Heart right ventricle (tissue), 16 donors: ENCODE data around the gene CHID1. TPM values are rescaled to one million over a fixed set of nuclear protein-coding genes. Genes with fewer than 3 reads are reported as not detected.

Experiments
- ATAC-seq, 8 donors: fragments of 200-7000 bp; cut with Tn5 transposase; one replicate each; pipeline ENCODE4 v1.9.1; 2020; ENCODE audit warnings: mild to moderate bottlenecking in 8 of 8, moderate library complexity in 8 of 8, moderate number of reproducible peaks in 1 of 8
- DNase-seq, 2 donors: peaks; one replicate each; pipeline ENCODE4 v3.0.0-alpha.2; 2020
- H3K27ac ChIP-seq, 10 donors: fragments of 200-600 bp; sonication (generic) in 2 of 10; one replicate each; pipeline versions ENCODE4 v1.5.0 to v1.8.0; 2020 to 2022; ENCODE audit warnings: mild to moderate bottlenecking in 3 of 10
- H3K27me3 ChIP-seq, 7 donors: fragments of 200-600 bp; one replicate each; pipeline ENCODE4 v1.8.0; 2021 to 2022; ENCODE audit warnings: mild to moderate bottlenecking in 2 of 7
- H3K36me3 ChIP-seq, 9 donors: fragments of 200-600 bp; sonication (generic) in 1 of 9; one replicate each; pipeline versions ENCODE4 v1.5.0 to v1.8.0; 2020 to 2022; ENCODE audit warnings: mild to moderate bottlenecking in 2 of 9
- H3K4me1 ChIP-seq, 9 donors: fragments of 200-600 bp; sonication (generic) in 1 of 9; one replicate each; pipeline versions ENCODE4 v1.5.0 to v1.8.0; 2020 to 2022; ENCODE audit warnings: mild to moderate bottlenecking in 4 of 9
- H3K4me3 ChIP-seq, 10 donors: fragments of 200-600 bp; sonication (generic) in 2 of 10; one replicate each; pipeline versions ENCODE4 v1.5.0 to v1.8.0; 2020 to 2022; ENCODE audit warnings: mild to moderate bottlenecking in 7 of 10, moderate library complexity in 2 of 10
- H3K9me3 ChIP-seq, 11 donors: fragments of 200-600 bp in 10 of 11; sonication (generic) in 2 of 11; one replicate each; pipeline versions ENCODE4 v1.5.0 to v1.8.0; 2013 to 2022; ENCODE audit warnings: mild to moderate bottlenecking in 2 of 11, control low read depth in 1 of 11, moderate library complexity in 1 of 11
- CTCF ChIP-seq, 9 donors: fragments of 200-600 bp; sonication (generic) in 2 of 9; IDR thresholded peaks; one replicate each; pipeline versions ENCODE4 v1.5.0 to v1.8.0; 2021 to 2022; ENCODE audit warnings: antibody characterized with exemption in 9 of 9, mild to moderate bottlenecking in 5 of 9, moderate library complexity in 1 of 9
- WGBS, 2 donors: extraction: QIAGEN DNeasy Blood & Tissue Kit; methylation state at CpG; one replicate each; pipeline ENCODE4 v1.1.7; 2013; ENCODE audit warnings: inconsistent platforms in 1 of 2; 5-methylcytosine and 5-hydroxymethylcytosine counted together
- intact Hi-C, 10 donors: fragments of 100-400 bp; cut with DNase I; formaldehyde crosslinking; loops; one replicate each; pipeline versions ENCODE4 v1.11.1 to v1.14.2; 2022
- polyA plus RNA-seq, 2 donors: library from polyadenylated mRNA; stranded (reverse); fragments of 200-250 nt; gene quantifications; one replicate each; pipeline ENCODE4 v1.2.3, GENCODE V29; 2013
- total RNA-seq, 10 donors: library from RNA; stranded (reverse); fragmentation: NEBNext Ultra II Directional in 3 of 10; extraction: Animal tissue kit (Norgen Biotek cat#: 25700) in 3 of 10; gene quantifications; one replicate each; pipeline versions ENCODE4 v1.2.1 to v1.2.4, GENCODE V29; 2021 to 2023
- donor health status: Arrhythmogenic right ventricular cardiomyopathy.
- donor health status: ischemic (EF 13 %, LVEDD 7.1; RV severe dilation, severe dysfunction).
- donor health status: healthy with polysubstance abuse.
- donor health status: DM: no; HTN: yes; CAD: no.
- donor health status: DM: no; HTN: no; CAD: no.
- donor health status: ischemic (EF 25% LVEDD 6.9; RV normal size, moderate dysfunction).
- donor health status: ischemic (EF 25% LVEDD 5.7; RV mildly dilated, moderate dysfunction).
- donor health status: healthy.
- donor health status: DM: yes; HTN: yes; CAD: no.
- donor health status: Ischemic cardiomyopathy.
- donor health status: ischemic (EF 35%, LVEDD 5.7; RV mildly dilated, moderate dysfunction).
- donor health status: nonischemic (EF 11% LVEDD 7.7; RV severe dilation, severe dysfunction).
- donor health status: DM: yes; HTN: yes; CAD: no.
- donor health status: PGD.
- donor health status: ischemic (EF 29% LVEDD 5.4; RV normal size, mild dysfunction).
- donor health status: nonischemic (EF 23%, LVEDD 6.1; RV moderate dilation, normal function).

Gene CHID1
- total and polyA plus RNA-seq, 12 donors, result 40.1 to 75.2 (median 57.5) TPM

DNA sequence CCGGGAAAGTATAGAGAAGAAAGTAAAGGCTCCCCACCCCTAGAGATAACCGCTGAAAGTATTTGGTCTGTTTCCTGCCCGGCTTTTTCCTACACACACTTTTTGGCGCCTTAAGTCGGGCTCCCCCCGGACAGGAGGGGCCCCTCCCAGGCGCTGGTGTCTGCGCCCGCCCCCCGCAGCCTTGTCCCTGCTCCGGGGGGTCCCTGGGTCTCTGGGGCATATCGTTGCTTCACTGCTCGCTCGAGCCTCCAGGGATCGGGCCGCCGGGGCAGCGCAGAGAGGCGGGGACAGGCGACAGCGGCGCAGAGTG is 83.8 kb downstream of the CHID1 start:
- H3K27me3 ChIP-seq, result peaks cover 0 to 56% (median 0%) of the 10 kb centered on the region in 7 donors
- H3K27ac ChIP-seq, result peak overlapping the region; percentile 72 to 90 (median 86)
- peaks cover 36 to 88% (median 67%) of the 10 kb centered on the region in 9 donors for H3K4me1 ChIP-seq
- H3K36me3 ChIP-seq, result peaks cover 0 to 42% (median 20%) of the 10 kb centered on the region in 9 donors
- peak overlapping the region; percentile 24 to 69 (median 58) for H3K4me3 ChIP-seq
- WGBS, 2 donors, result 1 to 4% methylated on average over 21 to 22 of the region's 22 CpGs
- peak in 2 of 8 donors; percentile 1 to 3 for ATAC-seq
- no peak for TF ChIP-seq CTCF (IDR thresholded peaks at IDR 0.05)
- DNase-seq, result no peak
- no peaks in the 10 kb centered on the region for H3K9me3 ChIP-seq
- intact Hi-C loops, result no loop called here

- H3K27me3 ChIP-seq, result peaks cover 0 to 50% (median 0%) of the 10 kb centered on the region in 7 donors
- peak overlapping the region in 8 of 10 donors; percentile 72 to 90 (median 88) for H3K27ac ChIP-seq
Observed at GRCh38 chr11:826227-826621, 84.4 kb downstream of the CHID1 start.

DNA sequence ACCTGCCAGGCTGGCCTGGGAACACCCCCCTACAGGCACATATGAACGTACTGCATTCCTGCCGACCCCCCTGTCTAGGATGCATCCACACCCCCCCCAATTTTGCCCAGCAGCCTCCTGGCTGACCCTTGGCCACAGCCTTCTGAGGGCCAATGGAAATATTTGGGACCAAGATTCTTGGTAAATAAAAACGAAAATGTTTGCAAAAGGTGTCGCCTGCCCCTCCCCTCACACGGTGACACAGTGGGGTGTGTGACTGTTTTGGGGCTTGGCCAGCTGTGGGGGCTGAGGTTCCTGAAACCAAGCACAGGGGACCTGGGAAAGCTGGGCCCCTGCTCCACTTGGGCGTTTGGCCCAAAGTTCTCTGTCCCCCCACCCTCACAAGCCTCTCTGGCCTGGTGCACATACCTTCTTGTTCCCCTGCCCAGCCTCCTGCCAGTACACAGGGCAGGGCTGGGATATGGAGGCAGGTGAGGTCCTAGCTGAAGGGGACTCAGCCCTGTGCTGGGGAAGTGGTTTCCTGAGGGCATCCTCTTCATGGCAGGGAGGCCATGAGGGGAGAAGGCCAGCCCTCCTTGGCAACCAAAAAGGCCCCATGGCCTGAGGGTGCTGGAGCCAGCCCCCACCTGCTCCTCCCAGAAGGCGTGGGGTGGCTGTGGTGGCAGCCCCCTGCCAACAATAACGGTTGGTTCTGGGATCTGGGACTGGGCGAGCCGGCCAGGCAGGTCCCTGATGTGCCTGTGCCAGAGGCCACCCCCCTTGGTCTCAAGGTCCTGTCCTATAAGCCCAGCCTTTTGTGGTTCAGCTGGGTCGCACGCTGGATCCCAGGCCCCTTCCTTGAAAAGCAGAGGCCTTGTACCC is 85.0 kb downstream of the CHID1 start:
- TF ChIP-seq CTCF (IDR thresholded peaks at IDR 0.05), result no peak
- Histone ChIP-seq H3K27ac (peak overlapping the region in 5 of 10 donors; percentile 85 to 90 (median 89)), H3K9me3 (no peaks in the 10 kb centered on the region), H3K36me3 (peaks cover 0 to 46% (median 20%) of the 10 kb centered on the region in 9 donors), H3K4me3 (no peak overlapping the region), H3K27me3 (peaks cover 0 to 44% (median 0%) of the 10 kb centered on the region in 7 donors), H3K4me1 (peaks cover 42 to 88% (median 70%) of the 10 kb centered on the region in 9 donors)
- DNase-seq (no peak), ATAC-seq (no peak)
- WGBS, 2 donors, result 81 to 89% methylated on average over 12 of the region's 12 CpGs
- intact Hi-C loops, result no loop called here

More at GRCh38 chr11:826227-826621, 84.4 kb downstream of the CHID1 start:
- H3K36me3 ChIP-seq, result peaks cover 0 to 46% (median 20%) of the 10 kb centered on the region in 9 donors
- no peak for ATAC-seq
- H3K9me3 ChIP-seq, result no peaks in the 10 kb centered on the region
- no peak for DNase-seq
- peaks cover 40 to 88% (median 70%) of the 10 kb centered on the region in 9 donors for H3K4me1 ChIP-seq
- 81 to 83% methylated on average over 9 of the region's 9 CpGs for WGBS, 2 donors
- no peak for TF ChIP-seq CTCF (IDR thresholded peaks at IDR 0.05)
- intact Hi-C loops, result no loop called here
- peak overlapping the region in 3 of 10 donors; percentile 58 to 60 (median 60) for H3K4me3 ChIP-seq

- DNase-seq, result no peak
- no peak for ATAC-seq
- H3K4me3 ChIP-seq, result no peak overlapping the region
- peaks cover 0 to 38% (median 0%) of the 10 kb centered on the region in 7 donors for H3K27me3 ChIP-seq
- H3K27ac ChIP-seq, result no peak overlapping the region
- TF ChIP-seq CTCF (IDR thresholded peaks at IDR 0.05), result no peak
- intact Hi-C loops, result no loop called here
- H3K4me1 ChIP-seq, result peaks cover 42 to 87% (median 69%) of the 10 kb centered on the region in 9 donors
- peaks cover 0 to 46% (median 20%) of the 10 kb centered on the region in 9 donors for H3K36me3 ChIP-seq
- no peaks in the 10 kb centered on the region for H3K9me3 ChIP-seq
- WGBS, 2 donors, result 82 to 92% methylated on average over 11 of the region's 11 CpGs
Observed at GRCh38 chr11:824942-825341, 85.7 kb downstream of the CHID1 start.
